WTC11 (cell line): ENCODE results near the gene CLDN2. TPM values are rescaled to one million over a fixed set of nuclear protein-coding genes. Genes with fewer than 3 reads are reported as not detected.

Experiments
- FOXP1 ChIP-seq: sonication (generic); formaldehyde crosslinking; IDR thresholded peaks from 2 replicates; pipeline ENCODE4 v1.8.0; 2022; ENCODE audit warnings: missing genetic modification reagents, mild to moderate bottlenecking, moderate library complexity, borderline replicate concordance
- IRF2 ChIP-seq: sonication (generic); formaldehyde crosslinking; IDR thresholded peaks from 2 replicates; pipeline ENCODE4 v1.8.0; 2022; ENCODE audit warnings: low read depth, missing genetic modification reagents, borderline replicate concordance
- JUN ChIP-seq: sonication (generic); formaldehyde crosslinking; IDR thresholded peaks from 2 replicates; pipeline ENCODE4 v1.8.0; 2023; ENCODE audit warnings: mild to moderate bottlenecking, missing genetic modification reagents
- NFATC4 ChIP-seq: fragments of 250-450 bp; sonication (Bioruptor Pico); IDR thresholded peaks from 2 replicates; pipeline ENCODE4 v1.9.0; 2021; ENCODE audit warnings: mild to moderate bottlenecking
- NR1H2 ChIP-seq: sonication (generic); formaldehyde crosslinking; IDR thresholded peaks from 2 replicates; pipeline ENCODE4 v1.9.0; 2021; ENCODE audit warnings: mild to moderate bottlenecking, moderate library complexity, missing genetic modification reagents
- OVOL2 ChIP-seq: fragments of 250-450 bp; sonication (Bioruptor Pico); IDR thresholded peaks from 2 replicates; pipeline ENCODE4 v1.9.0; 2021; ENCODE audit warnings: mild to moderate bottlenecking, borderline replicate concordance
- ZNF263 ChIP-seq: sonication (generic); formaldehyde crosslinking; IDR thresholded peaks from 2 replicates; pipeline ENCODE4 v1.8.1; 2022; ENCODE audit warnings: low read depth, mild to moderate bottlenecking, moderate library complexity, missing genetic modification reagents
- ZNF396 ChIP-seq: fragments of 250-450 bp; sonication (Bioruptor Pico); IDR thresholded peaks from 2 replicates; pipeline ENCODE4 v1.8.0; 2021; ENCODE audit warnings: mild to moderate bottlenecking, moderate library complexity, borderline replicate concordance
- ZNF671 ChIP-seq: fragments of 250-450 bp; sonication (Bioruptor Pico); IDR thresholded peaks from 2 replicates; pipeline ENCODE4 v1.8.0; 2021; ENCODE audit warnings: mild to moderate bottlenecking
- total RNA-seq: library from RNA; stranded (reverse); gene quantifications from 3 replicates; pipeline ENCODE4 v1.2.3, GENCODE V29; 2021
- TF ChIP-seq, protein P1 (sequence below): sonication (generic); formaldehyde crosslinking; IDR thresholded peaks from 2 replicates; pipeline ENCODE4 v1.8.1; 2023; ENCODE audit warnings: mild to moderate bottlenecking, missing genetic modification reagents, borderline replicate concordance
- TF ChIP-seq, protein P2 (sequence below): fragments of 250-450 bp; sonication (Bioruptor Pico); conservative IDR thresholded peaks from 2 replicates; pipeline ENCODE4 v1.9.0; 2021; ENCODE audit warnings: mild to moderate bottlenecking
- TF ChIP-seq, protein P3 (sequence below): sonication (generic); formaldehyde crosslinking; IDR thresholded peaks from 2 replicates; pipeline ENCODE4 v1.8.1; 2022; ENCODE audit warnings: low read depth, mild to moderate bottlenecking, moderate library complexity, missing genetic modification reagents, borderline replicate concordance
- TF ChIP-seq, protein P4 (sequence below): sonication (generic); formaldehyde crosslinking; IDR thresholded peaks from 2 replicates; pipeline ENCODE4 v1.8.1; 2022; ENCODE audit warnings: missing genetic modification reagents, borderline replicate concordance
- TF ChIP-seq, protein P5 (sequence below): sonication (generic); formaldehyde crosslinking; IDR thresholded peaks from 2 replicates; pipeline ENCODE4 v1.8.0; 2023; ENCODE audit warnings: mild to moderate bottlenecking, missing genetic modification reagents
- TF ChIP-seq, protein P6 (sequence below): sonication (generic); formaldehyde crosslinking; IDR thresholded peaks from 2 replicates; pipeline ENCODE4 v1.8.1; 2023; ENCODE audit warnings: mild to moderate bottlenecking, missing genetic modification reagents, moderate library complexity

Gene CLDN2
- total RNA-seq, 1 experiment from 2014 or later, result 0.11 TPM

DNA sequence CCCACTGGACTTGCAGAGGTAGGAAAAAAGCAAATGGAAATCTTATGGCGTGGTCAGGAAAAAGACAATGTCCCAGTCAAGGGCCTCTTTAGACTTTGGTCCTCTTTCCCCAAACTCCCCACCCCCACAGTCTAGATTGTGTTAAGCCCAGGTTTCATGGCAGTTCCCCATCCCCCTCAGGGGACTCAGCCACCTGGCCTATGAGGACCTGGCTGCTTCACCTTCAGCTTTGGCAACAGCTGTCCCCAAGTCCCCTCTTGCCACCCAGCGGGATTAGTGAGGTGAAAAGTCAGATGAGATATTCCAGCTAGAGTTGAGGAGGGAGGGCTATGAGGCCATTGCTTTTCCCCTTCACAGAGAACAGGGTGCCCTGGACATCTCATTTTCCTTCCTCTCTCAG, 17.5 kb upstream of the CLDN2 start (continued):
- TF ChIP-seq, protein P1, sequence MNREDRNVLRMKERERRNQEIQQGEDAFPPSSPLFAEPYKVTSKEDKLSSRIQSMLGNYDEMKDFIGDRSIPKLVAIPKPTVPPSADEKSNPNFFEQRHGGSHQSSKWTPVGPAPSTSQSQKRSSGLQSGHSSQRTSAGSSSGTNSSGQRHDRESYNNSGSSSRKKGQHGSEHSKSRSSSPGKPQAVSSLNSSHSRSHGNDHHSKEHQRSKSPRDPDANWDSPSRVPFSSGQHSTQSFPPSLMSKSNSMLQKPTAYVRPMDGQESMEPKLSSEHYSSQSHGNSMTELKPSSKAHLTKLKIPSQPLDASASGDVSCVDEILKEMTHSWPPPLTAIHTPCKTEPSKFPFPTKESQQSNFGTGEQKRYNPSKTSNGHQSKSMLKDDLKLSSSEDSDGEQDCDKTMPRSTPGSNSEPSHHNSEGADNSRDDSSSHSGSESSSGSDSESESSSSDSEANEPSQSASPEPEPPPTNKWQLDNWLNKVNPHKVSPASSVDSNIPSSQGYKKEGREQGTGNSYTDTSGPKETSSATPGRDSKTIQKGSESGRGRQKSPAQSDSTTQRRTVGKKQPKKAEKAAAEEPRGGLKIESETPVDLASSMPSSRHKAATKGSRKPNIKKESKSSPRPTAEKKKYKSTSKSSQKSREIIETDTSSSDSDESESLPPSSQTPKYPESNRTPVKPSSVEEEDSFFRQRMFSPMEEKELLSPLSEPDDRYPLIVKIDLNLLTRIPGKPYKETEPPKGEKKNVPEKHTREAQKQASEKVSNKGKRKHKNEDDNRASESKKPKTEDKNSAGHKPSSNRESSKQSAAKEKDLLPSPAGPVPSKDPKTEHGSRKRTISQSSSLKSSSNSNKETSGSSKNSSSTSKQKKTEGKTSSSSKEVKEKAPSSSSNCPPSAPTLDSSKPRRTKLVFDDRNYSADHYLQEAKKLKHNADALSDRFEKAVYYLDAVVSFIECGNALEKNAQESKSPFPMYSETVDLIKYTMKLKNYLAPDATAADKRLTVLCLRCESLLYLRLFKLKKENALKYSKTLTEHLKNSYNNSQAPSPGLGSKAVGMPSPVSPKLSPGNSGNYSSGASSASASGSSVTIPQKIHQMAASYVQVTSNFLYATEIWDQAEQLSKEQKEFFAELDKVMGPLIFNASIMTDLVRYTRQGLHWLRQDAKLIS (CRISPR knock-in tag), result no peak
- no peak for TF ChIP-seq FOXP1 (CRISPR knock-in tag)
- TF ChIP-seq NFATC4 (CRISPR knock-in tag), result no peak
- no peak for TF ChIP-seq ZNF263 (CRISPR knock-in tag)
- no peak for TF ChIP-seq ZNF396
- TF ChIP-seq, protein P2, sequence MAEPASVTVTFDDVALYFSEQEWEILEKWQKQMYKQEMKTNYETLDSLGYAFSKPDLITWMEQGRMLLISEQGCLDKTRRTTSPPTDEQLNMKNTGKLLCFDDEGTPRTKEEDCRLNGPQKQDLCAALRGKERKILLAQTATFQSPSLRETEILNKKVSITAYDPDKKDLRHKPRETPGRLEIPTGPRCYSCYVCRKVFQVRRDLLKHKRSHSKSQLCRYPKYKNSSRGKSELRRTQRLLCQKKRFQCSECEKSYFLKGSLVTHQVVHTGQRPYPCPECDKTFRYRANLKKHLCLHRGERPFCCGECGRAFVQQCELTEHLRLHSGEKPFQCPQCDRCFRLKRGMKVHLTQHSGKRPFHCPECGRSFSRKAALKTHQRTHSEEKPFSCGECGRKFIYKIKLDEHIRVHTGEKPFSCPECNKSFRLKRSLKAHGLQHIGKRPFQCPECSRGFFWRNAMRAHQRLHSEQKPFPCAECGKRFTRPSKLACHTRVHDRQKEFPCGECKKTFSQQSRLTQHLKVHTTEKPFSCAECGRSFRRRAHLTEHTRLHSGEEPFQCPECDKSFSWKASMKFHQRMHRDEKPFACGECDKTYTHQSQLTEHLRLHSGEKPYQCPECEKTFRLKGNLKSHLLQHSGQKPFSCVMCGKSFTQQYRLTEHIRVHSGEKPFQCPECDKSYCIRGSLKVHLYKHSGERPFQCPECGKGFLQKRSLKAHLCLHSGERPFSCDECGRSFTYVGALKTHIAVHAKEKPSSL (CRISPR knock-in tag), result no peak
- TF ChIP-seq JUN, result no peak
- TF ChIP-seq, protein P3, sequence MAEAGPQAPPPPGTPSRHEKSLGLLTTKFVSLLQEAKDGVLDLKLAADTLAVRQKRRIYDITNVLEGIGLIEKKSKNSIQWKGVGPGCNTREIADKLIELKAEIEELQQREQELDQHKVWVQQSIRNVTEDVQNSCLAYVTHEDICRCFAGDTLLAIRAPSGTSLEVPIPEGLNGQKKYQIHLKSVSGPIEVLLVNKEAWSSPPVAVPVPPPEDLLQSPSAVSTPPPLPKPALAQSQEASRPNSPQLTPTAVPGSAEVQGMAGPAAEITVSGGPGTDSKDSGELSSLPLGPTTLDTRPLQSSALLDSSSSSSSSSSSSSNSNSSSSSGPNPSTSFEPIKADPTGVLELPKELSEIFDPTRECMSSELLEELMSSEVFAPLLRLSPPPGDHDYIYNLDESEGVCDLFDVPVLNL (CRISPR knock-in tag), result no peak
- TF ChIP-seq ZNF671 (CRISPR knock-in tag), result no peak
- TF ChIP-seq OVOL2, result no peak
- TF ChIP-seq, protein P4, sequence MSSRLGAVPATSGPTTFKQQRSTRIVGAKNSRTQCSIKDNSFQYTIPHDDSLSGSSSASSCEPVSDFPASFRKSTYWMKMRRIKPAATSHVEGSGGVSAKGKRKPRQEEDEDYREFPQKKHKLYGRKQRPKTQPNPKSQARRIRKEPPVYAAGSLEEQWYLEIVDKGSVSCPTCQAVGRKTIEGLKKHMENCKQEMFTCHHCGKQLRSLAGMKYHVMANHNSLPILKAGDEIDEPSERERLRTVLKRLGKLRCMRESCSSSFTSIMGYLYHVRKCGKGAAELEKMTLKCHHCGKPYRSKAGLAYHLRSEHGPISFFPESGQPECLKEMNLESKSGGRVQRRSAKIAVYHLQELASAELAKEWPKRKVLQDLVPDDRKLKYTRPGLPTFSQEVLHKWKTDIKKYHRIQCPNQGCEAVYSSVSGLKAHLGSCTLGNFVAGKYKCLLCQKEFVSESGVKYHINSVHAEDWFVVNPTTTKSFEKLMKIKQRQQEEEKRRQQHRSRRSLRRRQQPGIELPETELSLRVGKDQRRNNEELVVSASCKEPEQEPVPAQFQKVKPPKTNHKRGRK (CRISPR knock-in tag), result no peak
- TF ChIP-seq, protein P5, sequence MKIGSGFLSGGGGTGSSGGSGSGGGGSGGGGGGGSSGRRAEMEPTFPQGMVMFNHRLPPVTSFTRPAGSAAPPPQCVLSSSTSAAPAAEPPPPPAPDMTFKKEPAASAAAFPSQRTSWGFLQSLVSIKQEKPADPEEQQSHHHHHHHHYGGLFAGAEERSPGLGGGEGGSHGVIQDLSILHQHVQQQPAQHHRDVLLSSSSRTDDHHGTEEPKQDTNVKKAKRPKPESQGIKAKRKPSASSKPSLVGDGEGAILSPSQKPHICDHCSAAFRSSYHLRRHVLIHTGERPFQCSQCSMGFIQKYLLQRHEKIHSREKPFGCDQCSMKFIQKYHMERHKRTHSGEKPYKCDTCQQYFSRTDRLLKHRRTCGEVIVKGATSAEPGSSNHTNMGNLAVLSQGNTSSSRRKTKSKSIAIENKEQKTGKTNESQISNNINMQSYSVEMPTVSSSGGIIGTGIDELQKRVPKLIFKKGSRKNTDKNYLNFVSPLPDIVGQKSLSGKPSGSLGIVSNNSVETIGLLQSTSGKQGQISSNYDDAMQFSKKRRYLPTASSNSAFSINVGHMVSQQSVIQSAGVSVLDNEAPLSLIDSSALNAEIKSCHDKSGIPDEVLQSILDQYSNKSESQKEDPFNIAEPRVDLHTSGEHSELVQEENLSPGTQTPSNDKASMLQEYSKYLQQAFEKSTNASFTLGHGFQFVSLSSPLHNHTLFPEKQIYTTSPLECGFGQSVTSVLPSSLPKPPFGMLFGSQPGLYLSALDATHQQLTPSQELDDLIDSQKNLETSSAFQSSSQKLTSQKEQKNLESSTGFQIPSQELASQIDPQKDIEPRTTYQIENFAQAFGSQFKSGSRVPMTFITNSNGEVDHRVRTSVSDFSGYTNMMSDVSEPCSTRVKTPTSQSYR (CRISPR knock-in tag), result no peak
- no peak for TF ChIP-seq IRF2 (CRISPR knock-in tag)
- TF ChIP-seq, protein P6, sequence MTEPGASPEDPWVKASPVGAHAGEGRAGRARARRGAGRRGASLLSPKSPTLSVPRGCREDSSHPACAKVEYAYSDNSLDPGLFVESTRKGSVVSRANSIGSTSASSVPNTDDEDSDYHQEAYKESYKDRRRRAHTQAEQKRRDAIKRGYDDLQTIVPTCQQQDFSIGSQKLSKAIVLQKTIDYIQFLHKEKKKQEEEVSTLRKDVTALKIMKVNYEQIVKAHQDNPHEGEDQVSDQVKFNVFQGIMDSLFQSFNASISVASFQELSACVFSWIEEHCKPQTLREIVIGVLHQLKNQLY (CRISPR knock-in tag), result no peak
- TF ChIP-seq NR1H2, result no peak
